Endothelial cell of umbilical vein (primary cell): ENCODE results near the gene ATXN1. TPM values are rescaled to one million over a fixed set of nuclear protein-coding genes. Genes with fewer than 3 reads are reported as not detected.

Experiments used
- BruUV-seq: library from RNA; stranded (reverse); fragments of 400-500 nt; replicated peaks from 2 replicates; lab custom pipeline; 2021; lab: Mats Ljungman, UMichigan
- CTCF ChIA-PET: fragments of 300-600, 350-600 bp; sonication (Branson Sonifier 250); formaldehyde crosslinking; loops from one replicate; lab custom pipeline; 2021; ENCODE audit warnings: antibody characterized with exemption, inconsistent platforms; lab: Charles Lee
- POLR2A ChIA-PET: fragments of 300-600, 350-600 bp; sonication (Branson Sonifier 250); formaldehyde crosslinking; loops from one replicate; lab custom pipeline; 2021; ENCODE audit warnings: antibody characterized with exemption, inconsistent platforms; lab: Charles Lee
- DNase-seq: peaks from one replicate; pipeline ENCODE4 v3.0.0-alpha.2; 2011; ENCODE audit warnings: low read depth, low spot score
- FAIRE-seq: peaks from 2 replicates; lab custom pipeline; 2011; peaks lifted over from hg19 to GRCh38; lab: Jason Lieb, UNC
- H2AFZ ChIP-seq: 2 replicates; pipeline ENCODE4 v1.6.0; 2012; ENCODE audit warnings: low read depth, low read length, control low read depth, inconsistent platforms
- H3K27ac ChIP-seq: 2 replicates; pipeline ENCODE4 v1.5.1; 2011; ENCODE audit warnings: low read depth, mild to moderate bottlenecking, control low read depth, low read length, moderate library complexity; ENCODE audit not compliant: insufficient read depth
- H3K27me3 ChIP-seq, 2 experiments: 2 replicates each; pipeline versions ENCODE4 v1.6.0 to v1.6.1; 2011; ENCODE audit warnings: low read length in 2 of 2, mixed read lengths in 1 of 2; ENCODE audit not compliant: control insufficient read depth in 2 of 2, insufficient read depth in 2 of 2
- H3K36me3 ChIP-seq, 2 experiments: 2 replicates in 1 of 2; 3 replicates in 1 of 2; pipeline ENCODE4 v1.5.1; 2011; ENCODE audit warnings: low read length in 2 of 2, mild to moderate bottlenecking in 1 of 2, moderate library complexity in 1 of 2; ENCODE audit not compliant: control insufficient read depth in 2 of 2, insufficient read depth in 2 of 2; ENCODE audit errors: extremely low read depth in 1 of 2
- H3K4me1 ChIP-seq: 3 replicates; pipeline ENCODE4 v1.5.1; 2011; ENCODE audit warnings: mild to moderate bottlenecking, low read length; ENCODE audit not compliant: control insufficient read depth, insufficient read depth; ENCODE audit errors: extremely low read depth
- H3K4me2 ChIP-seq: 2 replicates; pipeline ENCODE4 v1.6.1; 2011; ENCODE audit warnings: low read length, control low read depth, mixed read lengths; ENCODE audit not compliant: insufficient read depth
- H3K4me3 ChIP-seq, 3 experiments: fragments of 200-600 bp in 1 of 3; sonication (generic), shearing (Covaris generic) in 1 of 3; replicated peaks in 1 of 3; 2 replicates each; pipeline ENCODE4 v1.5.1; 2011 to 2016; ENCODE audit warnings: control low read depth in 3 of 3, low read length in 3 of 3, mild to moderate bottlenecking in 2 of 3, inconsistent platforms in 1 of 3, low read depth in 1 of 3, moderate library complexity in 1 of 3; ENCODE audit not compliant: insufficient read depth in 1 of 3
- H3K79me2 ChIP-seq: 2 replicates; pipeline ENCODE4 v1.6.0; 2012; ENCODE audit warnings: low read length, inconsistent platforms; ENCODE audit not compliant: control insufficient read depth, insufficient read depth
- H3K9ac ChIP-seq: replicated peaks from 2 replicates; pipeline ENCODE3; 2011; ENCODE audit warnings: low read length, control low read depth; ENCODE audit not compliant: insufficient read depth; ENCODE audit errors: extremely low read depth
- H3K9me1 ChIP-seq: replicated peaks from 3 replicates; pipeline ENCODE4 v1.6.0; 2011; ENCODE audit warnings: mild to moderate bottlenecking, low read length; ENCODE audit not compliant: control insufficient read depth, insufficient read depth; ENCODE audit errors: extremely low read depth
- H3K9me3 ChIP-seq: replicated peaks from 2 replicates; pipeline ENCODE4 v1.5.1; 2012; ENCODE audit warnings: low read length, inconsistent platforms; ENCODE audit not compliant: control insufficient read depth, insufficient read depth
- H4K20me1 ChIP-seq: replicated peaks from 2 replicates; pipeline ENCODE3; 2011; ENCODE audit warnings: mild to moderate bottlenecking, low read length; ENCODE audit not compliant: control insufficient read depth, insufficient read depth; ENCODE audit errors: extremely low read depth
- CTCF ChIP-seq, 2 donors: IDR thresholded peaks; 1 replicate in 1 of 2; 2 replicates in 1 of 2; pipeline ENCODE4 v1.5.1; 2011; ENCODE audit warnings: low read length in 2 of 2, mild to moderate bottlenecking in 2 of 2, moderate library complexity in 2 of 2, control low read depth in 1 of 2, inconsistent platforms in 1 of 2, low read depth in 1 of 2; ENCODE audit not compliant: insufficient read depth in 1 of 2; ENCODE audit errors: extremely low read depth in 1 of 2
- EZH2 ChIP-seq: IDR thresholded peaks from 2 replicates; pipeline ENCODE4 v1.6.1; 2012; ENCODE audit warnings: borderline replicate concordance, low read depth, mild to moderate bottlenecking, moderate library complexity, low read length, inconsistent platforms; ENCODE audit not compliant: severe bottlenecking
- FOS ChIP-seq: IDR thresholded peaks from 2 replicates; pipeline ENCODE4 v1.6.1; 2011; ENCODE audit warnings: mild to moderate bottlenecking, low read length, moderate library complexity, borderline replicate concordance; ENCODE audit not compliant: insufficient read depth
- GATA2 ChIP-seq: IDR thresholded peaks from 2 replicates; pipeline ENCODE4 v1.7.0; 2011; ENCODE audit warnings: low read depth, mild to moderate bottlenecking, moderate library complexity, mixed read lengths, low read length; ENCODE audit not compliant: insufficient read length, insufficient read depth
- JUN ChIP-seq: IDR thresholded peaks from 2 replicates; pipeline ENCODE4 v1.6.1; 2011; ENCODE audit warnings: borderline replicate concordance, low read depth; ENCODE audit not compliant: insufficient read length, insufficient read depth
- MAX ChIP-seq: IDR thresholded peaks from 2 replicates; pipeline ENCODE4 v1.6.1; 2011; ENCODE audit not compliant: insufficient read depth, insufficient read length
- MYC ChIP-seq: IDR thresholded peaks from one replicate; pipeline ENCODE4 v1.6.1; 2011; ENCODE audit warnings: mild to moderate bottlenecking, low read depth, low read length
- POLR2A ChIP-seq: IDR thresholded peaks from 2 replicates; pipeline ENCODE4 v1.6.1; 2012; ENCODE audit warnings: low read depth, mild to moderate bottlenecking, control low read depth, low read length
- POLR2AphosphoS5 ChIP-seq: IDR thresholded peaks from 2 replicates; pipeline ENCODE4 v1.6.1; 2012; ENCODE audit warnings: low read depth, mild to moderate bottlenecking, control low read depth, low read length, moderate library complexity; ENCODE audit not compliant: insufficient read depth
- dilution Hi-C: fragments of 300-500 bp; cut with MboI; formaldehyde crosslinking; loops from one replicate; pipeline ENCODE4 v1.15.0; 2019; ENCODE audit warnings: low sequenced_read_pairs; ENCODE audit not compliant: extremely low pct_ligation_motif_present
- intact Hi-C: fragments of 100-400 bp; cut with micrococcal nuclease; formaldehyde crosslinking; loops from one replicate; pipeline ENCODE4 v1.10.0; 2022
- polyA plus RNA-seq, 4 experiments: library from polyadenylated mRNA; depleted of rRNA in 3 of 4; stranded (reverse) in 3 of 4; unstranded in 1 of 4; fragments of >200 nt; gene quantifications; 2 replicates each; pipeline versions ENCODE4 v1.2.1 to v1.2.3, GENCODE V29; 2011 to 2012; ENCODE audit warnings: missing spikeins in 1 of 4
- total RNA-seq: library from RNA; stranded (reverse); gene quantifications from 2 replicates; pipeline ENCODE4 v1.2.3, GENCODE V29; 2021

Gene ATXN1
- total and polyA plus RNA-seq, 2 donors (not counting 3 experiments of a cell fraction or from before 2014, with no cell fraction given), result 16.4 to 33.0 TPM

- no TSS peak for BruUV-seq
- Histone ChIP-seq H3K4me1 (no peaks in the 10 kb centered on the region), H3K9me3 (no peaks in the 10 kb centered on the region), H3K36me3 (no peaks in the 10 kb centered on the region), H3K79me2 (no peaks in the 10 kb centered on the region), H3K27me3 (no peaks in the 10 kb centered on the region), H3K9me1 (no peaks in the 10 kb centered on the region), H3K27ac (no peak overlapping the region), H4K20me1 (no peaks in the 10 kb centered on the region), H3K4me2 (no peak overlapping the region), H3K9ac (no peak overlapping the region), H2AFZ (no peak overlapping the region), H3K4me3 (no peak overlapping the region)
- TF ChIP-seq POLR2A (no peak), CTCF (IDR thresholded peaks at IDR 0.05; ENCODE audit: extremely low read depth in 1 of 2, insufficient read depth in 1 of 2, low read depth in 1 of 2, low read length in 2 of 2) (no peak), EZH2 (no peak), JUN (no peak), GATA2 (no peak), MYC (no peak), FOS (no peak), POLR2AphosphoS5 (no peak), MAX (no peak)
- POLR2A ChIA-PET, result no interaction called here
- DNase-seq, result no peak
- CTCF ChIA-PET, result no interaction called here
- dilution Hi-C loops, result no loop called here
- FAIRE-seq, result no peak
- intact Hi-C loops, result no loop called here
These were observed 136.5 kb downstream of the ATXN1 start for GRCh38 chr6:16624636-16625290.
